GM13976 (cell line): Measurements from ENCODE around the gene TGFBRAP1.

ENCODE experiments used
- DNase-seq: peaks from one replicate; pipeline ENCODE4 v3.0.0; 2012; ENCODE audit warnings: low spot score
- in situ Hi-C: fragments of 300-500 bp; cut with MboI; formaldehyde crosslinking; loops from one replicate; pipeline ENCODE4 v1.12.0; 2022; ENCODE audit warnings: low sequenced_read_pairs, mixed read lengths, inconsistent platforms; ENCODE audit not compliant: unreplicated experiment
- TF ChIP-seq, protein P1 (sequence below): IDR thresholded peaks from 2 replicates; pipeline ENCODE4 v1.5.1; 2012; ENCODE audit warnings: borderline replicate concordance, mild to moderate bottlenecking; ENCODE audit not compliant: insufficient read depth; ENCODE audit errors: extremely low read depth, missing control alignments, control extremely low read depth

TGFBRAP1 gene

DNA sequence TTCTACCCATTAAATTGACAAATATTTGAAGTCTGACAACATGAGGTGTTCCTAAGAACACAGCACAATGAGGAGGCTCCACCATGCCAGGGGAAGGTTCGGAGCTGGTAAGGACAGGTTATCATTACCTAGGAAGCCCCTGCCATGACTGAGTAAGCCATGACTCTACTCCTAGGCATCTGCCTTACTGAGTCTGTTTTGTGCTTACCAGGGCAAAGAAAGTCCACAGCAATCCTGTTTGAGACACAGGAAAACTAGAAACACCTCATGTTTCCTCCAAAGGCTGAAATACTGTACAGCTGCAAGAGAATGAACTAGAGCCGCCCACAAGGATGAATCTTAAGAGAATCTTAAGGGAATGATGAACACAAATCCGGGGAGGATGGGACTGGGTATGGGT is 11.6 kb downstream of the TGFBRAP1 start:
- in situ Hi-C loops = no loop called here
- TF ChIP-seq, protein P1, sequence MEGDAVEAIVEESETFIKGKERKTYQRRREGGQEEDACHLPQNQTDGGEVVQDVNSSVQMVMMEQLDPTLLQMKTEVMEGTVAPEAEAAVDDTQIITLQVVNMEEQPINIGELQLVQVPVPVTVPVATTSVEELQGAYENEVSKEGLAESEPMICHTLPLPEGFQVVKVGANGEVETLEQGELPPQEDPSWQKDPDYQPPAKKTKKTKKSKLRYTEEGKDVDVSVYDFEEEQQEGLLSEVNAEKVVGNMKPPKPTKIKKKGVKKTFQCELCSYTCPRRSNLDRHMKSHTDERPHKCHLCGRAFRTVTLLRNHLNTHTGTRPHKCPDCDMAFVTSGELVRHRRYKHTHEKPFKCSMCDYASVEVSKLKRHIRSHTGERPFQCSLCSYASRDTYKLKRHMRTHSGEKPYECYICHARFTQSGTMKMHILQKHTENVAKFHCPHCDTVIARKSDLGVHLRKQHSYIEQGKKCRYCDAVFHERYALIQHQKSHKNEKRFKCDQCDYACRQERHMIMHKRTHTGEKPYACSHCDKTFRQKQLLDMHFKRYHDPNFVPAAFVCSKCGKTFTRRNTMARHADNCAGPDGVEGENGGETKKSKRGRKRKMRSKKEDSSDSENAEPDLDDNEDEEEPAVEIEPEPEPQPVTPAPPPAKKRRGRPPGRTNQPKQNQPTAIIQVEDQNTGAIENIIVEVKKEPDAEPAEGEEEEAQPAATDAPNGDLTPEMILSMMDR = no peak
- DNase-seq = no peak

- TF ChIP-seq, protein P1 = no peak
- in situ Hi-C loops = no loop called here
- DNase-seq = no peak
Observed at GRCh38 chr2:105315314-105315713, 14.2 kb downstream of the TGFBRAP1 start.

GRCh38 chr2:105313877-105314276 is 15.7 kb downstream of the TGFBRAP1 start:
- TF ChIP-seq, protein P1 = no peak
- in situ Hi-C loops = no loop called here
- DNase-seq = no peak

GRCh38 chr2:105309147-105309545 is 20.4 kb downstream of the TGFBRAP1 start:
- in situ Hi-C loops = no loop called here
- TF ChIP-seq, protein P1 = no peak
- DNase-seq = no peak

DNA sequence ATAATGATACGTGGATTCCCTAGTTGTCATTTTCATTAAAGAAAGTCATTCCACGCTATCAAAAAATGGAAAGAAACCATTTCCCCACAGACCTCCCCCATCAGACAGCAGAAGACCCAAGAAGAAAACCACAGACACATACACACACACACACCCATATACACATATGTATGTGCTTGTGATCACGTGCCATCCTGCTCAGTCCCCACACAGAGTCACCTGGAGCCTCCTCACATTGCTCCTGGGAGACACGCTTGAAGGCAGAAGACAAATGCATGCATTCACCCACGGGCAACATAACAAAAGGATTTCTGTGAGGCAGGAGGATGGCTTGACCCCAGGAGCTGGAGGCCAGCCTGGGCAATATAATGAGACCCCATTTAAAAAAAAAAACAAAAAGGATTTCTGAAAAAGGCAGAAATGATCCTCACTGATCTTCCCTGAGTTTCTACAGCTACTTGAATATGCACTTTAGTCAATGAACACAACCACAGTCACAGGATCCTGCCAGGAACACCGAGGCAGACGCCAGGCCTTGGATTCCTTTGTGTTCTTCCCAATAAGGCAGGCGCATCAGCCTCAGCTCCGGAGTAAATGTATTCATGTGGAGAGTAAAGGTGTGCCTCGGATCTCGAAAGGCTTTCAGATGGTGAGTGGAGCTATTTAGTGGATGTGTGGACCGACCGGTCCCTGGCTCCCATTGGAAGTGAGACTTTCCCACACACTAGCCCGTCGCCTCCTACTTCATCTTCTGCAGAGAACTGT is 21.0 kb downstream of the TGFBRAP1 start:
- DNase-seq = no peak
- in situ Hi-C loops = no loop called here
- TF ChIP-seq, protein P1 = no peak

- TF ChIP-seq, protein P1 = no peak
- DNase-seq = no peak
- in situ Hi-C loops = no loop called here
Observed at GRCh38 chr2:105307962-105308361, 21.6 kb downstream of the TGFBRAP1 start.
